CD14-positive monocyte (primary cell): ENCODE results near the gene ALS2. TPM values are rescaled to one million over a fixed set of nuclear protein-coding genes. Genes with fewer than 3 reads are reported as not detected.

Experiments used
- DNase-seq, 3 donors: peaks; one replicate each; pipeline ENCODE4 v3.0.0-alpha.2; 2011 to 2022
- H2AFZ ChIP-seq: 2 replicates; pipeline ENCODE4 v1.6.0; 2012; ENCODE audit warnings: mild to moderate bottlenecking, low read depth, low read length, inconsistent platforms; ENCODE audit not compliant: insufficient read depth, poor library complexity, severe bottlenecking
- H3K27ac ChIP-seq, 2 donors: 1 replicate in 1 of 2; 2 replicates in 1 of 2; pipeline ENCODE4 v1.5.1; 2012 to 2013; ENCODE audit warnings: low read length in 2 of 2, control low read depth in 1 of 2, inconsistent platforms in 1 of 2, low read depth in 1 of 2, mild to moderate bottlenecking in 1 of 2
- H3K27me3 ChIP-seq, 2 donors: one replicate each; pipeline versions ENCODE4 v1.6.0 to v1.6.1; 2011 to 2013; ENCODE audit warnings: low read length in 2 of 2; ENCODE audit not compliant: control insufficient read depth in 2 of 2, insufficient read depth in 2 of 2
- H3K36me3 ChIP-seq, 2 donors: replicated peaks in 1 of 2; 1 replicate in 1 of 2; 2 replicates in 1 of 2; pipeline versions ENCODE4 v1.5.1 to v1.6.1; 2012 to 2013; ENCODE audit warnings: low read length in 2 of 2, control low read depth in 1 of 2, inconsistent platforms in 1 of 2, mild to moderate bottlenecking in 1 of 2; ENCODE audit not compliant: insufficient read depth in 2 of 2, control insufficient read depth in 1 of 2
- H3K4me1 ChIP-seq, 2 donors: 1 replicate in 1 of 2; 2 replicates in 1 of 2; pipeline versions ENCODE4 v1.5.1 to v1.6.1; 2012 to 2013; ENCODE audit warnings: low read length in 2 of 2, control low read depth in 1 of 2, inconsistent platforms in 1 of 2, mild to moderate bottlenecking in 1 of 2, moderate library complexity in 1 of 2; ENCODE audit not compliant: insufficient read depth in 2 of 2, control insufficient read depth in 1 of 2
- H3K4me2 ChIP-seq: replicated peaks from 2 replicates; pipeline ENCODE3; 2012; ENCODE audit warnings: low read length, moderate library complexity, mild to moderate bottlenecking; ENCODE audit not compliant: poor library complexity, severe bottlenecking; ENCODE audit errors: extremely low read depth
- H3K4me3 ChIP-seq, 3 experiments: fragments of 200-600 bp in 1 of 3; sonication (generic) in 1 of 3; replicated peaks in 1 of 3; 1 replicate in 2 of 3; 2 replicates in 1 of 3; pipeline ENCODE4 v1.5.1; 2011 to 2013; ENCODE audit warnings: low read length in 3 of 3, mild to moderate bottlenecking in 3 of 3, control low read depth in 2 of 3, low read depth in 2 of 3, inconsistent platforms in 1 of 3, moderate library complexity in 1 of 3
- H3K79me2 ChIP-seq: 2 replicates; pipeline ENCODE4 v1.6.0; 2012; ENCODE audit warnings: mild to moderate bottlenecking, control low read depth, inconsistent platforms, low read length, moderate library complexity; ENCODE audit not compliant: insufficient read depth
- H3K9ac ChIP-seq: 2 replicates; pipeline ENCODE4 v1.6.0; 2017; ENCODE audit warnings: low read length, mild to moderate bottlenecking; ENCODE audit not compliant: insufficient read depth, poor library complexity, severe bottlenecking
- H3K9me3 ChIP-seq, 2 donors: replicated peaks in 1 of 2; 1 replicate in 1 of 2; 2 replicates in 1 of 2; pipeline versions ENCODE4 v1.5.1 to v1.6.1; 2012 to 2013; ENCODE audit warnings: low read length in 2 of 2, control low read depth in 1 of 2; ENCODE audit not compliant: control insufficient read depth in 1 of 2, insufficient read depth in 1 of 2
- H4K20me1 ChIP-seq: 2 replicates; pipeline ENCODE4 v1.6.0; 2012; ENCODE audit warnings: mild to moderate bottlenecking, low read length, control low read depth, moderate library complexity; ENCODE audit not compliant: insufficient read depth
- H3K27ac Mint-ChIP-seq, 7 donors: one replicate each; pipeline ENCODE4 v1.8.0; 2020; ENCODE audit warnings: mild to moderate bottlenecking in 7 of 7, mixed read lengths in 7 of 7, moderate library complexity in 6 of 7, inconsistent platforms in 2 of 7
- H3K27me3 Mint-ChIP-seq, 3 donors: one replicate each; pipeline ENCODE4 v1.8.0; 2021 to 2022; ENCODE audit warnings: low read depth in 3 of 3, mild to moderate bottlenecking in 3 of 3, mixed read lengths in 3 of 3, moderate library complexity in 3 of 3, inconsistent platforms in 1 of 3
- H3K36me3 Mint-ChIP-seq, 2 donors: one replicate each; pipeline ENCODE4 v1.8.0; 2020; ENCODE audit warnings: mixed read lengths in 2 of 2, inconsistent platforms in 1 of 2, mild to moderate bottlenecking in 1 of 2
- H3K4me1 Mint-ChIP-seq: one replicate; pipeline ENCODE4 v1.8.0; 2020; ENCODE audit warnings: mild to moderate bottlenecking, mixed read lengths
- H3K4me3 Mint-ChIP-seq, 2 donors: one replicate each; pipeline ENCODE4 v1.8.0; 2020; ENCODE audit warnings: mild to moderate bottlenecking in 2 of 2, mixed read lengths in 2 of 2, moderate library complexity in 1 of 2
- H3K9me3 Mint-ChIP-seq, 7 donors: one replicate each; pipeline ENCODE4 v1.8.0; 2020 to 2022; ENCODE audit warnings: mixed read lengths in 7 of 7, mild to moderate bottlenecking in 6 of 7, moderate library complexity in 6 of 7, inconsistent platforms in 2 of 7
- WGBS: methylation state at CpG from one replicate; pipeline ENCODE4 v1.1.5; 2013; ENCODE audit warnings: missing lambda C conversion rate; ENCODE audit not compliant: insufficient coverage; 5-methylcytosine and 5-hydroxymethylcytosine counted together
- intact Hi-C, 2 donors: fragments of 100-400 bp; cut with micrococcal nuclease; formaldehyde crosslinking; loops; one replicate each; pipeline versions ENCODE4 v1.15.0 to v1.15.1; 2023
- polyA plus RNA-seq, 3 donors: library from polyadenylated mRNA; depleted of rRNA in 1 of 3; unstranded in 2 of 3; stranded (reverse) in 1 of 3; fragments of 300-500 nt in 2 of 3; fragments of >200 nt in 1 of 3; fragmentation: Illumina TruSeq in 2 of 3; gene quantifications; 1 replicate in 2 of 3; 2 replicates in 1 of 3; pipeline ENCODE4 v1.2.3, GENCODE V29; 2012 to 2021
- TF ChIP-seq, protein P1 (sequence below): fragments of 200-600 bp; IDR thresholded peaks from one replicate; pipeline ENCODE4 v1.8.0; 2022; ENCODE audit warnings: antibody characterized with exemption, mild to moderate bottlenecking

ALS2 gene
- polyA plus RNA-seq, 3 donors, result 2.6 to 4.7 (median 3.1) TPM

DNA sequence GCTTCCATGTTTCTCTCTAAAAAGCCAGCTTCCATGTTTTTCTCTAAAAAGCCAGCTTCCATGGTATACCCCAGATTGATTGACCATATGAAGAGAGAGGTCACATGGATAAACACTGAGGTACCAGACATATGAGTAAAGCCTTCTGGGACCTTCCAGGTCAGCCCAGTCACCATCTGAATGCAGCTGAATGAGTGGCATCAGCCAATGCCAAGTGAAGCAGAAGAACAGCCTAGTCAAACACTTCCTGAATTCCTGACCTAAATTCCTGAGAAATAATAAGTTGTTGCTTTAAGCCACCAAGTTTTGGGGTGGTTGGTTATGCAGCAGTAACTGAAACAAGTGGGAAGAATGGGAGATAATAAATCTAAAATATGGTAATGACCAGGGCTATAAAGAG, 5.7 kb upstream of the ALS2 start:
- Histone ChIP-seq H3K4me2 (no peak overlapping the region), H3K4me1 (peaks cover 15 to 20% of the 10 kb centered on the region in 2 donors), H3K79me2 (no peaks in the 10 kb centered on the region), H3K27ac (no peak overlapping the region), H3K9me3 (no peaks in the 10 kb centered on the region), H2AFZ (no peak overlapping the region), H3K36me3 (no peaks in the 10 kb centered on the region), H4K20me1 (no peaks in the 10 kb centered on the region), H3K4me3 (no peak overlapping the region), H3K27me3 (no peaks in the 10 kb centered on the region), H3K9ac (no peak overlapping the region)
- TF ChIP-seq, protein P1, sequence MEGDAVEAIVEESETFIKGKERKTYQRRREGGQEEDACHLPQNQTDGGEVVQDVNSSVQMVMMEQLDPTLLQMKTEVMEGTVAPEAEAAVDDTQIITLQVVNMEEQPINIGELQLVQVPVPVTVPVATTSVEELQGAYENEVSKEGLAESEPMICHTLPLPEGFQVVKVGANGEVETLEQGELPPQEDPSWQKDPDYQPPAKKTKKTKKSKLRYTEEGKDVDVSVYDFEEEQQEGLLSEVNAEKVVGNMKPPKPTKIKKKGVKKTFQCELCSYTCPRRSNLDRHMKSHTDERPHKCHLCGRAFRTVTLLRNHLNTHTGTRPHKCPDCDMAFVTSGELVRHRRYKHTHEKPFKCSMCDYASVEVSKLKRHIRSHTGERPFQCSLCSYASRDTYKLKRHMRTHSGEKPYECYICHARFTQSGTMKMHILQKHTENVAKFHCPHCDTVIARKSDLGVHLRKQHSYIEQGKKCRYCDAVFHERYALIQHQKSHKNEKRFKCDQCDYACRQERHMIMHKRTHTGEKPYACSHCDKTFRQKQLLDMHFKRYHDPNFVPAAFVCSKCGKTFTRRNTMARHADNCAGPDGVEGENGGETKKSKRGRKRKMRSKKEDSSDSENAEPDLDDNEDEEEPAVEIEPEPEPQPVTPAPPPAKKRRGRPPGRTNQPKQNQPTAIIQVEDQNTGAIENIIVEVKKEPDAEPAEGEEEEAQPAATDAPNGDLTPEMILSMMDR, result no peak
- intact Hi-C loops, result loop anchor here in 1 of 2 donors (10.0 kb wide), 1 partner anchor 342 kb away; no protein-coding TSS in a partner anchor
- Mint-ChIP-seq H3K27ac (peak overlapping the region in 2 of 7 donors; percentile 17 to 30), H3K36me3 (no peaks in the 10 kb centered on the region), H3K4me1 (peaks cover 27% of the 10 kb centered on the region), H3K27me3 (peaks cover 3 to 11% (median 7%) of the 10 kb centered on the region in 3 donors), H3K9me3 (no peaks in the 10 kb centered on the region), H3K4me3 (no peak overlapping the region)
- DNase-seq, result no peak

DNA sequence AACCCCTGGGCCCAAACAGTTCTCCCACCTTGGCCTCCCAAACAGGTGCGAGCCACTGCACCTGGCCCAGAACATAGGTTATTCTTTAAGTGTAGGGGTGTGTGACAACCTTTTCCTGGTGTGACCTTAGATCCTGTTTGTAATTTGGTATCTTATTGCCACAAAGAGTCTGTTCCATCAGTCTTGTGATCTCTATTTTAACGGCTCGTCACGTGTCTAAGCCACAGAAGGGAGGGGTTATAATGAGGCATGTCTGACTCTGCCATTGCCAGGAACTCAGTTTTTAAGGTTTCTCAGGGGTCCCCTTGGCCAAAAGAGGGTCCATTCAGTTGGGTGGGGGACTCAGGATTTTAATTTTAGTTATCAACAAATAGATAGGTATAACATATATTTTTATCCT, 4.4 kb upstream of the ALS2 start:
- Mint-ChIP-seq H3K9me3 (no peaks in the 10 kb centered on the region), H3K27ac (peak overlapping the region in 1 of 7 donors; percentile 8), H3K27me3 (peaks cover 3 to 11% (median 7%) of the 10 kb centered on the region in 3 donors), H3K4me1 (peaks cover 31% of the 10 kb centered on the region), H3K36me3 (no peaks in the 10 kb centered on the region), H3K4me3 (no peak overlapping the region)
- Histone ChIP-seq H3K36me3 (no peaks in the 10 kb centered on the region), H3K9me3 (no peaks in the 10 kb centered on the region), H4K20me1 (no peaks in the 10 kb centered on the region), H3K9ac (no peak overlapping the region), H3K27ac (no peak overlapping the region), H3K4me2 (no peak overlapping the region), H3K4me1 (peaks cover 20 to 26% of the 10 kb centered on the region in 2 donors), H3K4me3 (no peak overlapping the region), H3K79me2 (peaks cover 6% of the 10 kb centered on the region), H3K27me3 (no peaks in the 10 kb centered on the region), H2AFZ (peak overlapping the region; percentile 23)
- 0% methylated on average over 2 of the region's 4 CpGs for WGBS
- no peak for DNase-seq
- intact Hi-C loops, result loop anchor here in 1 of 2 donors (10.0 kb wide), 1 partner anchor 340 kb away; no protein-coding TSS in a partner anchor
- TF ChIP-seq, protein P1, result no peak
